Suprapubic skin (tissue), 4 donors: ENCODE measurements around the gene ALDH9A1. TPM values are rescaled to one million over a fixed set of nuclear protein-coding genes. Genes with fewer than 3 reads are reported as not detected.
"Not testable (repeated sequence)": the region's sequence is repeated elsewhere in the genome, so short reads cannot be mapped to it uniquely, and the experiment has no call there.

Experiments used
- DNase-seq, 2 donors: peaks; one replicate each; pipeline ENCODE4 v3.0.0-alpha.2; 2019; ENCODE audit warnings: low spot score in 2 of 2
- H3K27ac ChIP-seq: fragments of 200-600 bp; sonication (generic); one replicate; pipeline ENCODE4 v1.5.1; 2019
- H3K27me3 ChIP-seq: fragments of 200-600 bp; sonication (generic); one replicate; pipeline ENCODE4 v1.5.1; 2019
- H3K36me3 ChIP-seq: fragments of 200-600 bp; sonication (generic); one replicate; pipeline ENCODE4 v1.5.1; 2019
- H3K4me1 ChIP-seq: fragments of 200-600 bp; sonication (generic); one replicate; pipeline ENCODE4 v1.5.1; 2019
- H3K4me3 ChIP-seq: fragments of 200-600 bp; sonication (generic); one replicate; pipeline ENCODE4 v1.5.1; 2019; ENCODE audit warnings: mild to moderate bottlenecking
- H3K9me3 ChIP-seq: fragments of 200-600 bp; sonication (generic); one replicate; pipeline ENCODE4 v1.5.1; 2019
- EP300 ChIP-seq: sonication (generic); formaldehyde crosslinking; IDR thresholded peaks from one replicate; pipeline ENCODE4 v1.6.1; 2017; ENCODE audit warnings: antibody characterized with exemption
- POLR2A ChIP-seq, 2 donors: fragments of 450-650 bp; IDR thresholded peaks; one replicate each; pipeline ENCODE4 v1.6.1; 2017; ENCODE audit warnings: antibody characterized with exemption in 2 of 2, mild to moderate bottlenecking in 2 of 2, moderate library complexity in 2 of 2
- POLR2AphosphoS5 ChIP-seq, 3 donors: sonication (generic); formaldehyde crosslinking; IDR thresholded peaks; one replicate each; pipeline ENCODE4 v1.6.1; 2017; ENCODE audit warnings: antibody characterized with exemption in 3 of 3
- WGBS: methylation state at CpG from one replicate; pipeline ENCODE4 v1.1.5; 2018; 5-methylcytosine and 5-hydroxymethylcytosine counted together
- total RNA-seq, 4 donors: library from RNA; depleted of rRNA; stranded (reverse); fragments of >200 nt; gene quantifications; one replicate each; pipeline ENCODE4 v1.1.0, GENCODE V29; 2016
- TF ChIP-seq, protein P1 (sequence below), 2 donors: fragments of 200-600 bp in 1 of 2; fragments of 450-650 bp in 1 of 2; sonication (generic) in 1 of 2; IDR thresholded peaks; one replicate each; pipeline ENCODE4 v1.5.1; 2016 to 2019; ENCODE audit warnings: antibody characterized with exemption in 2 of 2, mild to moderate bottlenecking in 1 of 2, moderate library complexity in 1 of 2

The ALDH9A1 gene
- 10 to 100 TPM; 59.7 to 91.5 (median 76.9) TPM for total RNA-seq

DNA sequence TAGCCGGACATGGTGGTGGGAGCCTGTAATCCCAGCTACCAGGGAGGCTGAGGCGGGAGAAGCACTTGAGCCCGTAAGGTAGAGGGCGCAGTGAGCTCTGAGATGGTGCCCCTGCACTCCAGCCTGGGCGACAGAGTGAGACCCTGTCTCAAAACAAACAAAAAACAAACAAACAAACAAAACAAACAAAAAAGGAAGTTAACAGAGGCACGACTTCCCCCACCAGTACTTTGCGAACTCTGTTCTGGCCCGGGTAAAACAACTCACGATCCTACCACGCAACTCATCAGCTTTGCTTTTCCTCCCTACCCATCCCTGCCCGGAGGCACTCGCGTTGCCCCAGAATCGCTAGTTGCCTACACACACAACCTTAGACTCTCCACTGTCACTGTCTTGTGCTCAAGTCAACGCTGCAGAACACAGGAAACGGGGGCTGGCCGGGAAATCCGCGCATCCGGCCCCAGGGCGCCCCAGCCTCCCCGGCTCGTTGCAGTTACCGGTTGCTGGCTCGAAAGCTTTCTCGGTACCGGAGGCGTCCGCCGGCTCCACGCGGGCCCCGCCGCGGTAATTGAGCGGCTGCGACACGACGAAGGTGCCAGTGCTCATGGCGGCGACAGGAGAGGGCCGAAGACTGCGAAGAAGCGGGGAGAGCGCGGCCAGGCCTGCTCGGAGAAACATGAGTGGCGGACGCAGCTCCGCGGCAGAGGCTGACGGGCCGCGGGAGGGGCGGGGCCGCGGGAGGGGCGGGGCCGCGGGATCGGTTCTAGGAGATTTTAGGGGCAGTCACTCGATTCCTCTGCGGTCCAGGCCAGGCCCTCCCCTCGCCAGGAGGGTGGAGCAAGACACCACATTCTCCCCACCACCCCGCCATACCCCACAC lies at the start of gene ALDH9A1:
Gene ALDH9A1 (minus strand): TSS at position 682 of the 880 bp plus-strand sequence. CDS start 4 bp downstream, at position 678.
- Histone ChIP-seq H3K27me3 (no peaks in the 10 kb centered on the region), H3K36me3 (no peaks in the 10 kb centered on the region), H3K4me3 (peak within 1 kb of the TSS; percentile 67), H3K4me1 (peaks cover 38% of the 10 kb centered on the region), H3K27ac (peak within 1 kb of the TSS; percentile 97), H3K9me3 (no peaks in the 10 kb centered on the region)
- peak; percentile 94 to 95 for DNase-seq
- TF ChIP-seq POLR2AphosphoS5 (IDR thresholded peaks at IDR 0.05) (peak in 2 of 3 donors; percentile 62 to 75), POLR2A (IDR thresholded peaks at IDR 0.05) (peak; percentile 43 to 72)
- TF ChIP-seq, protein P1, sequence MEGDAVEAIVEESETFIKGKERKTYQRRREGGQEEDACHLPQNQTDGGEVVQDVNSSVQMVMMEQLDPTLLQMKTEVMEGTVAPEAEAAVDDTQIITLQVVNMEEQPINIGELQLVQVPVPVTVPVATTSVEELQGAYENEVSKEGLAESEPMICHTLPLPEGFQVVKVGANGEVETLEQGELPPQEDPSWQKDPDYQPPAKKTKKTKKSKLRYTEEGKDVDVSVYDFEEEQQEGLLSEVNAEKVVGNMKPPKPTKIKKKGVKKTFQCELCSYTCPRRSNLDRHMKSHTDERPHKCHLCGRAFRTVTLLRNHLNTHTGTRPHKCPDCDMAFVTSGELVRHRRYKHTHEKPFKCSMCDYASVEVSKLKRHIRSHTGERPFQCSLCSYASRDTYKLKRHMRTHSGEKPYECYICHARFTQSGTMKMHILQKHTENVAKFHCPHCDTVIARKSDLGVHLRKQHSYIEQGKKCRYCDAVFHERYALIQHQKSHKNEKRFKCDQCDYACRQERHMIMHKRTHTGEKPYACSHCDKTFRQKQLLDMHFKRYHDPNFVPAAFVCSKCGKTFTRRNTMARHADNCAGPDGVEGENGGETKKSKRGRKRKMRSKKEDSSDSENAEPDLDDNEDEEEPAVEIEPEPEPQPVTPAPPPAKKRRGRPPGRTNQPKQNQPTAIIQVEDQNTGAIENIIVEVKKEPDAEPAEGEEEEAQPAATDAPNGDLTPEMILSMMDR (IDR thresholded peaks at IDR 0.05), result no peak
- WGBS, result under 1% methylated on average over 33 of the region's 65 CpGs

DNA sequence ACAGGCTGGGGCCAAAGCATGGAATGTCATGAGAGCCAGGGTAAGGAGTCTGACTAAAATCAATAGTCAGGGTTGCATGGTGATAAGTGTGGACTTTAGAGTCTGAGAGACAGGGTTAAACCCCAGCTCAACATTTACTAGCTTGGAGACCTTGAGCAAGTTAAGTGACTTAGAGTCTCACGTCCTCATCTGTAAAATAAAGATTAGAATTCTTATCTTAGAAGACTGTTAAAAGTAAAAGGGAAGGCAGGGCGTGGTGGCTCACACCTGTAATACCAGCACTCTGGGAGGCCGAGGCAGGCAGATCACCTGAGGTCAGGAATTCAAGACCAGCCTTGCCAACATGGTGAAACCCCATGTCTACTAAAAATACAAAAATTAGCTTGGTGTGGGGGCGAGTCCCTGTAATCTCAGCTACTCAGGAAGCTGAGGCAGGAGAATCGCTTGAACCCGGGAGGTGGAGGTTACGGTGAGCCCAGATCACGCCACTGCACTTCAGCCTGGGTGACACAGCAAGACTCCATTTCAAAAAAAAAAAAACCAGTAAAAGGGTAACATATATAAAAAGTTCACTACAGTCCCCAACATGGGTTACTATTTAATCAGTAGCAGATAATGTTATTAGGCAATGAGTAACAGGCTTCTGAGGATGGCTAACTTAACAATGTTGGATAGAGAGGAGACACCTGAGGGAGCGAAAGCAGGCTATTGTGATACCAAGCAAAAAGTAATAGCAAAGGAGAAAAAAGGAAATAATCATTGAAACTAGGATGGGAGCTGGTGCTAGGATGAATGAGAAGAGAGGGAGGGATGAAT lies 49.5 kb upstream of the ALDH9A1 start:
- H3K27me3 ChIP-seq, result no peaks in the 10 kb centered on the region
- no peaks in the 10 kb centered on the region for H3K9me3 ChIP-seq
- no peak overlapping the region for H3K27ac ChIP-seq
- H3K36me3 ChIP-seq, result peaks cover 58% of the 10 kb centered on the region
- 95% methylated on average over 9 of the region's 9 CpGs for WGBS
- H3K4me3 ChIP-seq, result no peak overlapping the region
- TF ChIP-seq POLR2A (IDR thresholded peaks at IDR 0.05) (no peak), POLR2AphosphoS5 (IDR thresholded peaks at IDR 0.05) (no peak)
- TF ChIP-seq, protein P1 (IDR thresholded peaks at IDR 0.05), result no peak
- no peak for DNase-seq
- no peaks in the 10 kb centered on the region for H3K4me1 ChIP-seq

DNA sequence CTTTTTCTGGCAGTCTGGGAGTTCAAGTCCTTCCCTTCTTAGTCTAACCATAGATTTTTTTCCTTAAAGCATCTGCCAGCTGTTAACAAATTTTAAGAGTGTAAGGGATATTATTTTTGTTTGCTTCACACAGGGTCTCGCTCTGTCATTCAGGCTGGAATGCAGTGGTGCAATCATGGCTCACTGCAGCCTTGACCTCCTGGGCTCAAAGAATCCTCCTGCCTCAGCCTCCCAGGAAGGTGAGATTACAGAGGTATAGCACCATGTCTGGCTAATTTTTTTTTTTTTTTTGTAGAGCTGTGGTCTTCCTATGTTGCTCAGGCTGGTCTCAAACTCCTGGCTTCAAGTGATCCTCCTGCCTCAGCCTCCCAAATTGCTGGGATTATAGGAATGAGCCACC lies 46.6 kb upstream of the ALDH9A1 start:
- DNase-seq, H3K27me3 ChIP-seq, H3K27ac ChIP-seq, H3K9me3 ChIP-seq, H3K4me3 ChIP-seq, H3K4me1 ChIP-seq: not testable (repeated sequence)
- peaks cover 67% of the 10 kb centered on the region for H3K36me3 ChIP-seq
- WGBS, result 93% methylated on average over 1 of the region's 1 CpG

DNA sequence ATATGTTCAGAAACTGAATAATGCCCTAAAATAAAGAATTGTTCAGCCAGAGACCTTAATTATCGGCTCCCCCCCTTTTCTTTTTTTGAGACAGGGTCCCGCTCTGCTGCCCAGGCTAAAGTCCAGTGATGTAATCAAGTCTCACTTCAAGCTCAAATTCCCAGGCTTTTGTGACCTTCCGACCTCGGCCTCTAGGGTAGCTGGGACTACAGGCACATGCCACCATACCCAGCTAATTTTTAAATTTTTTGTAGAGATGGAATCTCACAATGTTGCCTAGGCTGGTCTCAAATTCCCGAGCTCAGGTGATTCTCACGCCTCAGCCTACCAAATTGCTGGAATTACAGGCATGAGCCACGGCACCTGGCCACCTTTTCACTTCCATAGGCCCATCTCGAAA lies 43.8 kb upstream of the ALDH9A1 start:
- no peak for TF ChIP-seq POLR2AphosphoS5 (IDR thresholded peaks at IDR 0.05)
- TF ChIP-seq POLR2A (IDR thresholded peaks at IDR 0.05), result no peak
- TF ChIP-seq EP300, result no peak
- TF ChIP-seq, protein P1 (IDR thresholded peaks at IDR 0.05), result no peak
- peaks cover 72% of the 10 kb centered on the region for H3K36me3 ChIP-seq
- WGBS, result 93% methylated on average over 8 of the region's 8 CpGs

DNA sequence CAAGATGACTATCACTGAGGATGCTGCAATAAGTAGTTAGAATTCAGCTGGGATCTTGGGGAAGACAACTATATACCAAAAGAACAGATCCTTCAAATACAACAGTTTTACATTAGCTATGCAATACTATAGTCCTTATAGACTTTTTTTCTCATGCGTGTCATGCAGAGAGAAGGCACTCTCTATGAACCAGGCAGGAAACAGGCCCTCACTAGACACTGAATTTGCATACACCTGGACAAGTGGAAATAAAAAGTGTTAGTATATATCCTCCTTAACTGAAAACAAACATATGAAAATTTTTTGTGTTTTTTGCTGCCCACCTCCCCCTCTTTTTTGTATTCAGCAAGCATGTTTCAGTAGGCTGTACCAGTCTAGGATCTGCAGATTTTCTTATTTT lies 40.4 kb upstream of the ALDH9A1 start:
- WGBS, result 95% methylated on average over 1 of the region's 1 CpG
- no peak overlapping the region for H3K4me3 ChIP-seq
- no peaks in the 10 kb centered on the region for H3K9me3 ChIP-seq
- H3K27me3 ChIP-seq, result no peaks in the 10 kb centered on the region
- H3K4me1 ChIP-seq, result no peaks in the 10 kb centered on the region
- TF ChIP-seq, protein P1 (IDR thresholded peaks at IDR 0.05), result no peak
- TF ChIP-seq EP300, result no peak
- TF ChIP-seq POLR2A (IDR thresholded peaks at IDR 0.05), result no peak
- no peak for TF ChIP-seq POLR2AphosphoS5 (IDR thresholded peaks at IDR 0.05)
- H3K36me3 ChIP-seq, result peaks cover 67% of the 10 kb centered on the region
- DNase-seq, result no peak
- no peak overlapping the region for H3K27ac ChIP-seq

More for the DNA sequence above, 43.8 kb upstream of the ALDH9A1 start:
- Histone ChIP-seq H3K4me1 (no peaks in the 10 kb centered on the region), H3K27ac (no peak overlapping the region), H3K4me3 (no peak overlapping the region), H3K27me3 (no peaks in the 10 kb centered on the region), H3K9me3 (no peaks in the 10 kb centered on the region)
- DNase-seq, result no peak
